Trophoblast cell (in vitro differentiated cells and primary cell): ENCODE measurements around the gene MTM1.
A peak's percentile ranks its signal among the peaks of the same experiment; 100 is the strongest.

ENCODE experiments used
- DNase-seq, 2 donors: peaks; one replicate each; pipeline ENCODE4 v3.0.0-alpha.2; 2016
- H2AFZ ChIP-seq: 2 replicates; pipeline ENCODE4 v1.6.1; 2013; ENCODE audit warnings: low read length, moderate library complexity, mild to moderate bottlenecking; ENCODE audit not compliant: insufficient read depth, poor library complexity
- H2AK5ac ChIP-seq: 2 replicates; pipeline ENCODE4 v1.6.1; 2013; ENCODE audit warnings: mild to moderate bottlenecking, low read length
- H2BK120ac ChIP-seq: 2 replicates; pipeline ENCODE4 v1.6.1; 2013; ENCODE audit warnings: low read length, mild to moderate bottlenecking, moderate library complexity; ENCODE audit not compliant: insufficient read depth, poor library complexity
- H2BK12ac ChIP-seq: 2 replicates; pipeline ENCODE4 v1.6.1; 2013; ENCODE audit warnings: mild to moderate bottlenecking, low read length, moderate library complexity
- H2BK5ac ChIP-seq: 2 replicates; pipeline ENCODE4 v1.6.1; 2013; ENCODE audit warnings: low read length, low read depth, moderate library complexity, mild to moderate bottlenecking; ENCODE audit not compliant: poor library complexity
- H3K14ac ChIP-seq: 2 replicates; pipeline ENCODE4 v1.6.1; 2013; ENCODE audit warnings: mild to moderate bottlenecking, low read length
- H3K18ac ChIP-seq: 2 replicates; pipeline ENCODE4 v1.6.1; 2013; ENCODE audit warnings: mild to moderate bottlenecking, low read length
- H3K23ac ChIP-seq: 2 replicates; pipeline ENCODE4 v1.6.1; 2013; ENCODE audit warnings: low read length
- H3K27ac ChIP-seq: 2 replicates; pipeline ENCODE4 v1.5.1; 2013; ENCODE audit warnings: low read depth, mild to moderate bottlenecking, inconsistent platforms, low read length, moderate library complexity
- H3K27me3 ChIP-seq: 2 replicates; pipeline ENCODE4 v1.6.1; 2013; ENCODE audit warnings: inconsistent platforms, mild to moderate bottlenecking, low read length, moderate library complexity; ENCODE audit not compliant: insufficient read depth
- H3K36me3 ChIP-seq, 2 experiments: 1 replicate in 1 of 2; 2 replicates in 1 of 2; pipeline ENCODE4 v1.6.1; 2013; ENCODE audit warnings: low read length in 2 of 2, mild to moderate bottlenecking in 2 of 2, moderate library complexity in 1 of 2; ENCODE audit not compliant: insufficient read depth in 2 of 2, control insufficient read depth in 1 of 2
- H3K4ac ChIP-seq: 2 replicates; pipeline ENCODE4 v1.6.1; 2013; ENCODE audit warnings: low read depth, mild to moderate bottlenecking, low read length, moderate library complexity
- H3K4me1 ChIP-seq, 2 experiments: 1 replicate in 1 of 2; 2 replicates in 1 of 2; pipeline ENCODE4 v1.6.1; 2013; ENCODE audit warnings: low read length in 2 of 2, mild to moderate bottlenecking in 2 of 2, moderate library complexity in 1 of 2; ENCODE audit not compliant: insufficient read depth in 2 of 2, control insufficient read depth in 1 of 2
- H3K4me2 ChIP-seq: 2 replicates; pipeline ENCODE4 v1.6.1; 2013; ENCODE audit warnings: inconsistent platforms, mild to moderate bottlenecking, low read length, moderate library complexity
- H3K4me3 ChIP-seq: 2 replicates; pipeline ENCODE4 v1.5.1; 2013; ENCODE audit warnings: mild to moderate bottlenecking, low read depth, low read length, inconsistent platforms
- H3K79me1 ChIP-seq: one replicate; pipeline ENCODE4 v1.6.1; 2013; ENCODE audit warnings: low read length
- H3K79me2 ChIP-seq: 2 replicates; pipeline ENCODE4 v1.6.1; 2013; ENCODE audit warnings: low read length, mild to moderate bottlenecking; ENCODE audit not compliant: control insufficient read depth, insufficient read depth, poor library complexity
- H3K9ac ChIP-seq: 2 replicates; pipeline ENCODE4 v1.6.1; 2013; ENCODE audit warnings: mild to moderate bottlenecking, low read length
- H3K9me3 ChIP-seq: 2 replicates; pipeline ENCODE4 v1.6.1; 2013; ENCODE audit warnings: low read depth, mild to moderate bottlenecking, control low read depth, inconsistent platforms, low read length; ENCODE audit not compliant: insufficient read depth
- H4K12ac ChIP-seq: 2 replicates; pipeline ENCODE4 v1.6.1; 2013; ENCODE audit warnings: low read depth, mild to moderate bottlenecking, low read length, moderate library complexity
- H4K8ac ChIP-seq: 2 replicates; pipeline ENCODE4 v1.6.1; 2013; ENCODE audit warnings: low read depth, mild to moderate bottlenecking, low read length, moderate library complexity
- H4K91ac ChIP-seq: one replicate; pipeline ENCODE4 v1.6.1; 2013; ENCODE audit warnings: low read depth, mild to moderate bottlenecking, low read length, moderate library complexity
- WGBS: extraction: QIAGEN DNeasy Blood & Tissue Kit; methylation state at CpG from one replicate; pipeline ENCODE4 v1.1.7; 2013; ENCODE audit warnings: missing lambda C conversion rate; ENCODE audit not compliant: insufficient read length, insufficient coverage; ENCODE audit errors: extremely low coverage; 5-methylcytosine and 5-hydroxymethylcytosine counted together

The MTM1 gene

DNA sequence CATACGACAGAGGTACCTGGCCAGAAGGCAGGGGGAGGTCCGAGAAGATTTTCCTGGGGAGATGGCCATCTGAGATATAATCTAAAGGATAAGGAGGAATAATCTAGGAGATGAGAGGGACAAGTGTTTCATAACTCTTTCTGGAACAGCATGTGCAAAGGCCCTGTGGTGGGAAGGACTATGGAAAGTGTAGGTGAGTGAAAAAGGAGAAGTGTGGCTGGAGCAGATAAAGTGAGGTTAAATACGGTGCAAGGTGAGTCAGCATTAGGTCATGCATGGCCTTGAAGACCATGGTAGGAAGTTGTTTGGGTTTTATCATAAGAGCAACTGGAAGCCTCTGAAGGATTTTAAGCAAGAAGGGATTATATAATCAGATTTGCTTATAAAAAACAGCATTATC is 34.6 kb upstream of the MTM1 start:
- H3K4me2 ChIP-seq, result no peak overlapping the region
- no CpG with 5 or more reads among the region's 3 CpGs for WGBS
- H3K27ac ChIP-seq, result no peak overlapping the region
- H2BK120ac ChIP-seq, result no peak overlapping the region
- H4K12ac ChIP-seq, result no peak overlapping the region
- H3K9me3 ChIP-seq, result peaks cover 4% of the 10 kb centered on the region
- no peak overlapping the region for H3K4me3 ChIP-seq
- no peak overlapping the region for H3K23ac ChIP-seq
- no peak overlapping the region for H2AFZ ChIP-seq
- H3K18ac ChIP-seq, result no peak overlapping the region
- DNase-seq, result no peak
- H3K9ac ChIP-seq, result no peak overlapping the region
- H4K8ac ChIP-seq, result no peak overlapping the region
- no peak overlapping the region for H3K14ac ChIP-seq
- no peak overlapping the region for H3K4ac ChIP-seq
- no peaks in the 10 kb centered on the region for H3K79me1 ChIP-seq
- no peaks in the 10 kb centered on the region for H3K4me1 ChIP-seq
- H3K79me2 ChIP-seq, result no peaks in the 10 kb centered on the region
- no peak overlapping the region for H2BK5ac ChIP-seq
- no peaks in the 10 kb centered on the region for H3K27me3 ChIP-seq
- no peak overlapping the region for H2AK5ac ChIP-seq
- H3K36me3 ChIP-seq, result no peaks in the 10 kb centered on the region
- H4K91ac ChIP-seq, result no peak overlapping the region
- H2BK12ac ChIP-seq, result no peak overlapping the region

DNA sequence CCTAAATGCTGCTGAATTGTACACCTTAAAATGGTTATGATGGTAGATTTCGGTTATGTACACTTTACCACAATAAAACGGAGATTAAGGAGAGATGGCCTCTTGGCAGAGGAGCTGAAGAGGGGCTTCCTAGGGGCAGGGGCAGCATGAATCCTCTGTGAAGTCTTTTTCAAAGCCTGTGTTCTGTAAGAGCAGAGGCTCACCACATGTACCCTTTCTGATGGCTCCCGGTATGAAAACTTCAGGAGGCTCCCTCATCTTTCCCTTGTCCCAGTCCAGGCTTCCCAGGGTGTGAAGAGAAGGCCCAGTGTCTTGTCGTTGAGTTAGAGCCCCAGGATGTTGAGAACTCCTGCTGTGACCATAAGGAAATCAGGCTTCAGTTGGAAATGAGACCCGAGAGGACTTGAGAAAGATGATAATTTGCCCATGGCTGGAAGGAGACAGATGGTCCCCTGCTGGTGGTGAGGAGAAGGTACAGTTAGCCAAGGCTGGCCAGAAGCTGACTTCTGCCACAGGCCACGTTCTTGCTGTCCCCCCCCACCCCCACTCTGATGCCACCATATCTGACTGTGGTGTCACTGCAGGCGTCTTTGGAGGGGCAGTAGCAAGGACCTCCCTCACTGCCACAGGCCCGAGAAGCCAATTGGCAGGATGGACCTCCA is 31.8 kb upstream of the MTM1 start:
- Histone ChIP-seq H3K18ac (no peak overlapping the region), H4K8ac (no peak overlapping the region), H2AFZ (no peak overlapping the region), H3K79me1 (no peaks in the 10 kb centered on the region), H4K91ac (no peak overlapping the region), H3K36me3 (no peaks in the 10 kb centered on the region), H3K4me1 (no peaks in the 10 kb centered on the region), H3K23ac (no peak overlapping the region), H3K4me3 (no peak overlapping the region), H2BK120ac (no peak overlapping the region), H3K9ac (no peak overlapping the region), H2AK5ac (no peak overlapping the region), H2BK12ac (no peak overlapping the region), H3K9me3 (peaks cover 4% of the 10 kb centered on the region), H3K27me3 (no peaks in the 10 kb centered on the region), H2BK5ac (no peak overlapping the region), H3K4ac (no peak overlapping the region), H3K79me2 (no peaks in the 10 kb centered on the region), H3K4me2 (no peak overlapping the region), H3K27ac (no peak overlapping the region), H4K12ac (no peak overlapping the region), H3K14ac (no peak overlapping the region)
- DNase-seq, result peak in 1 of 2 donors; percentile 18
- WGBS, result no CpG with 5 or more reads among the region's 8 CpGs

DNA sequence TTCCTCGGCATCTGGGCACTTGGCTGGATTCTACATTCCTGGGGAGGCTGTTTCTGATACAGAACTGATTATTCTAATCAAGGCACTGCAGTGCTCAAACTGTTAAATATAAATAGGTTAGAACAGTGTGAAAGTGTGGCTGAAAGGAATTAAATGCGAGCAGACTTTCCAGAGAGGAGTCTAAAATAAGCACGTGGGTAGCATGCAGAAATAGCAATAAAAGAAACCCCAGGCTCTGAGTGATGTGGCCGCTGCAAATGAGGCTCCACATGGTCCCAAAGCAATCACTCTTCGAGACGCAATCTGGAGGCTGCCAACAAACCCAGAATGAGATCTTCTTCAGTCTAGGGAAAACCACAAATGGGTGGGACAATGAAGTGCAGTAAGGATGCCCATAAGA is 30.6 kb upstream of the MTM1 start:
- no peak overlapping the region for H3K4me3 ChIP-seq
- no peak overlapping the region for H2BK120ac ChIP-seq
- H3K23ac ChIP-seq, result no peak overlapping the region
- no peak overlapping the region for H2BK12ac ChIP-seq
- H3K27me3 ChIP-seq, result no peaks in the 10 kb centered on the region
- no peak overlapping the region for H4K8ac ChIP-seq
- no CpG with 5 or more reads among the region's 6 CpGs for WGBS
- no peak overlapping the region for H3K9ac ChIP-seq
- H3K14ac ChIP-seq, result no peak overlapping the region
- no peak overlapping the region for H4K12ac ChIP-seq
- H4K91ac ChIP-seq, result no peak overlapping the region
- H3K79me2 ChIP-seq, result no peaks in the 10 kb centered on the region
- H2AK5ac ChIP-seq, result no peak overlapping the region
- no peaks in the 10 kb centered on the region for H3K4me1 ChIP-seq
- no peak for DNase-seq
- no peak overlapping the region for H3K4ac ChIP-seq
- H3K79me1 ChIP-seq, result no peaks in the 10 kb centered on the region
- no peak overlapping the region for H3K4me2 ChIP-seq
- peaks cover 4% of the 10 kb centered on the region for H3K9me3 ChIP-seq
- H3K18ac ChIP-seq, result no peak overlapping the region
- H2BK5ac ChIP-seq, result no peak overlapping the region
- no peaks in the 10 kb centered on the region for H3K36me3 ChIP-seq
- H3K27ac ChIP-seq, result no peak overlapping the region
- H2AFZ ChIP-seq, result no peak overlapping the region

DNA sequence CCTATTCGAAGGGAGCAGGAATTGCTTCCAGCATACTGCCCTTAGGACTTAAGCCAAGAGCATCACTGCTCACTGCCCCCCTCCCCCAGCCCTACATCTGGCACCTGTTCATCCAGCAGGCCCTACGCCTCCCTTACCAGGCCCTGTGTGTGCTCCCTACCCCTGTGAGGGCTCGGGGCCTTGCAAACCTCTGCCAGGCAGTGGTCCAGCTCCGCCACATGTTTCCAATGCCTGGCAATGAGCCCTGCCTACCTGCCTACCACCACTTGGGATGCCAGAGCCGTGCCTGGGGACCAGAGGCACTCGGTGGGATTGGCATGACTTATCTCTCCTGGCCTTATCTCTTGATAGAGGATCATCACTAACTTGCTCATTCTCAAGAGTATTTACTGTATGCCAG is 27.5 kb upstream of the MTM1 start:
- no peak overlapping the region for H3K18ac ChIP-seq
- no peak overlapping the region for H3K23ac ChIP-seq
- no peak overlapping the region for H3K9ac ChIP-seq
- H3K4me3 ChIP-seq, result no peak overlapping the region
- DNase-seq, result no peak
- H3K79me1 ChIP-seq, result no peaks in the 10 kb centered on the region
- H4K91ac ChIP-seq, result no peak overlapping the region
- H3K4ac ChIP-seq, result no peak overlapping the region
- no peak overlapping the region for H3K27ac ChIP-seq
- H4K8ac ChIP-seq, result no peak overlapping the region
- H3K4me2 ChIP-seq, result no peak overlapping the region
- no peak overlapping the region for H2BK5ac ChIP-seq
- H2AFZ ChIP-seq, result no peak overlapping the region
- no peak overlapping the region for H3K14ac ChIP-seq
- H3K9me3 ChIP-seq, result peaks cover 4% of the 10 kb centered on the region
- H3K36me3 ChIP-seq, result no peaks in the 10 kb centered on the region
- no peak overlapping the region for H2AK5ac ChIP-seq
- no peaks in the 10 kb centered on the region for H3K27me3 ChIP-seq
- H3K4me1 ChIP-seq, result no peaks in the 10 kb centered on the region
- no CpG with 5 or more reads among the region's 6 CpGs for WGBS
- H2BK12ac ChIP-seq, result no peak overlapping the region
- no peak overlapping the region for H4K12ac ChIP-seq
- no peaks in the 10 kb centered on the region for H3K79me2 ChIP-seq
- H2BK120ac ChIP-seq, result no peak overlapping the region
